ENCODE measurements around the gene SIGLEC12. TPM values are rescaled to one million over a fixed set of nuclear protein-coding genes. Genes with fewer than 3 reads are reported as not detected.

Gene SIGLEC12
- total and polyA plus RNA-seq, 9 donors, result 0.23 to 0.73 (median 0.25) TPM; not detected in 6

GRCh38 chr19:51544038-51544437 lies 42.4 kb upstream of the SIGLEC12 start:
- Histone ChIP-seq H3K9me3 (no peaks in the 10 kb centered on the region), H3K27me3 (no peaks in the 10 kb centered on the region), H3K4me3 (no peak overlapping the region), H3K4me1 (ENCODE audit: insufficient read depth) (no peaks in the 10 kb centered on the region), H3K36me3 (no peaks in the 10 kb centered on the region), H3K27ac (no peak overlapping the region)
- WGBS, 3 donors, result 70 to 84% (median 77%) methylated on average over 6 of the region's 6 CpGs
- no peak for DNase-seq
- intact Hi-C loops (cut with DNase I), result no loop called here
- TF ChIP-seq EP300 (IDR thresholded peaks at IDR 0.05) (no peak), CTCF (IDR thresholded peaks at IDR 0.05) (no peak), POLR2A (IDR thresholded peaks at IDR 0.05) (no peak)

GRCh38 chr19:51542699-51543098 lies 41.1 kb upstream of the SIGLEC12 start:
- H3K4me3 ChIP-seq, result no peak overlapping the region
- 54 to 70% (median 61%) methylated on average over 5 of the region's 5 CpGs for WGBS, 3 donors
- DNase-seq, result no peak
- no peaks in the 10 kb centered on the region for H3K9me3 ChIP-seq
- intact Hi-C loops (cut with DNase I), result no loop called here
- no peaks in the 10 kb centered on the region for H3K4me1 ChIP-seq (ENCODE audit: insufficient read depth)
- H3K36me3 ChIP-seq, result no peaks in the 10 kb centered on the region
- H3K27ac ChIP-seq, result no peak overlapping the region
- no peaks in the 10 kb centered on the region for H3K27me3 ChIP-seq
- no peak for TF ChIP-seq EP300 (IDR thresholded peaks at IDR 0.05)
- TF ChIP-seq CTCF (IDR thresholded peaks at IDR 0.05), result no peak
- no peak for TF ChIP-seq POLR2A (IDR thresholded peaks at IDR 0.05)

- no peak for DNase-seq
- no peaks in the 10 kb centered on the region for H3K36me3 ChIP-seq
- TF ChIP-seq CTCF (IDR thresholded peaks at IDR 0.05), result no peak
- TF ChIP-seq POLR2A (IDR thresholded peaks at IDR 0.05), result no peak
- no peak for TF ChIP-seq EP300 (IDR thresholded peaks at IDR 0.05)
- no peak overlapping the region for H3K27ac ChIP-seq
- no peak overlapping the region for H3K4me3 ChIP-seq
- WGBS, 3 donors, result 47 to 55% (median 48%) methylated on average over 10 of the region's 10 CpGs
- intact Hi-C loops (cut with DNase I), result no loop called here
- H3K9me3 ChIP-seq, result peaks cover 0 to 3% of the 10 kb centered on the region in 2 donors
- H3K27me3 ChIP-seq, result no peaks in the 10 kb centered on the region
- no peaks in the 10 kb centered on the region for H3K4me1 ChIP-seq (ENCODE audit: insufficient read depth)
Measured at GRCh38 chr19:51541458-51542357, 40.1 kb upstream of the SIGLEC12 start.

GRCh38 chr19:51539821-51540366 lies 38.3 kb upstream of the SIGLEC12 start:
- H3K4me1 ChIP-seq (ENCODE audit: insufficient read depth), result no peaks in the 10 kb centered on the region
- no peak overlapping the region for H3K4me3 ChIP-seq
- WGBS, 3 donors, result 82 to 83% (median 82%) methylated on average over 4 of the region's 4 CpGs
- DNase-seq, result no peak
- no peak overlapping the region for H3K27ac ChIP-seq
- intact Hi-C loops (cut with DNase I), result no loop called here
- H3K9me3 ChIP-seq, result peaks cover 0 to 3% of the 10 kb centered on the region in 2 donors
- no peaks in the 10 kb centered on the region for H3K36me3 ChIP-seq
- no peaks in the 10 kb centered on the region for H3K27me3 ChIP-seq
- TF ChIP-seq POLR2A (IDR thresholded peaks at IDR 0.05), result no peak

- Histone ChIP-seq H3K27ac (no peak overlapping the region), H3K36me3 (no peaks in the 10 kb centered on the region), H3K4me3 (no peak overlapping the region), H3K9me3 (peaks cover 0 to 3% of the 10 kb centered on the region in 2 donors), H3K27me3 (no peaks in the 10 kb centered on the region), H3K4me1 (ENCODE audit: insufficient read depth) (no peaks in the 10 kb centered on the region)
- WGBS, 3 donors, result 74 to 83% (median 78%) methylated on average over 1 of the region's 1 CpG
- intact Hi-C loops (cut with DNase I), result no loop called here
- no peak for DNase-seq
- TF ChIP-seq POLR2A (IDR thresholded peaks at IDR 0.05) (no peak), EP300 (IDR thresholded peaks at IDR 0.05) (no peak), CTCF (IDR thresholded peaks at IDR 0.05) (no peak)
Measured at GRCh38 chr19:51535535-51535934, 33.9 kb upstream of the SIGLEC12 start.
